H1 (cell line): Measurements from ENCODE around the gene NMRAL1.

Experiments
- BACH1 ChIP-seq: IDR thresholded peaks from 2 replicates; pipeline ENCODE4 v1.6.1; 2012; ENCODE audit warnings: low read length, improper control_type of control experiment
- CBX5 ChIP-seq: fragments of 300-800, 300-1000 bp; sonication (generic); IDR thresholded peaks from 2 replicates; pipeline ENCODE4 v1.7.1; 2016; ENCODE audit warnings: antibody characterized with exemption, low read length, low read depth
- CTCF ChIP-seq, 3 experiments: IDR thresholded peaks; 1 replicate in 2 of 3; 2 replicates in 1 of 3; pipeline versions ENCODE4 v1.5.1 to v1.6.1; 2011; ENCODE audit warnings: low read length in 3 of 3, mild to moderate bottlenecking in 3 of 3, inconsistent platforms in 2 of 3, low read depth in 1 of 3, moderate library complexity in 1 of 3; ENCODE audit not compliant: insufficient read depth in 1 of 3; ENCODE audit errors: control extremely low read depth in 1 of 3
- EP300 ChIP-seq, 2 experiments: IDR thresholded peaks; 1 replicate in 1 of 2; 2 replicates in 1 of 2; pipeline ENCODE4 v1.6.1; 2011 to 2012; ENCODE audit warnings: low read depth in 2 of 2, low read length in 2 of 2, mild to moderate bottlenecking in 2 of 2, borderline replicate concordance in 1 of 2, inconsistent platforms in 1 of 2, moderate library complexity in 1 of 2
- EZH2 ChIP-seq: fragments of 200-600 bp; sonication (generic); IDR thresholded peaks from 2 replicates; pipeline ENCODE4 v1.7.1; 2012; ENCODE audit warnings: low read depth, mild to moderate bottlenecking, moderate library complexity, low read length, inconsistent platforms; ENCODE audit not compliant: severe bottlenecking
- HDAC6 ChIP-seq: IDR thresholded peaks from one replicate; pipeline ENCODE4 v1.7.1; 2012; ENCODE audit warnings: low read depth, mild to moderate bottlenecking, inconsistent platforms, low read length, moderate library complexity
- MAX ChIP-seq: IDR thresholded peaks from 2 replicates; pipeline ENCODE4 v1.6.1; 2012; ENCODE audit warnings: inconsistent platforms
- POLR2A ChIP-seq, 2 experiments: IDR thresholded peaks; 1 replicate in 1 of 2; 2 replicates in 1 of 2; pipeline ENCODE4 v1.6.1; 2011; ENCODE audit warnings: low read depth in 2 of 2, low read length in 2 of 2, mild to moderate bottlenecking in 2 of 2; ENCODE audit errors: control extremely low read depth in 1 of 2
- RAD21 ChIP-seq, 2 experiments: IDR thresholded peaks in 1 of 2; conservative IDR thresholded peaks in 1 of 2; 2 replicates each; pipeline ENCODE4 v1.6.1; 2011; ENCODE audit warnings: low read depth in 2 of 2, low read length in 2 of 2, improper control_type of control experiment in 1 of 2, inconsistent platforms in 1 of 2, mild to moderate bottlenecking in 1 of 2, moderate library complexity in 1 of 2
- SP4 ChIP-seq: IDR thresholded peaks from 2 replicates; pipeline ENCODE4 v1.6.1; 2012; ENCODE audit warnings: low read length, inconsistent platforms
- TCF12 ChIP-seq: IDR thresholded peaks from 2 replicates; pipeline ENCODE4 v1.6.1; 2011; ENCODE audit warnings: low read depth, mild to moderate bottlenecking, low read length

- TF ChIP-seq POLR2A (IDR thresholded peaks at IDR 0.05; ENCODE audit: control extremely low read depth in 1 of 2, low read depth in 2 of 2, low read length in 2 of 2) (peak; percentile 86 to 93), TCF12 (no peak), CTCF (IDR thresholded peaks at IDR 0.05; ENCODE audit: control extremely low read depth in 1 of 3, insufficient read depth in 1 of 3, low read depth in 1 of 3, low read length in 3 of 3) (no peak), EZH2 (no peak), BACH1 (no peak), SP4 (peak; percentile 88; the same call in 1 of the 2 replicates), RAD21 (IDR thresholded peaks at IDR 0.05 in 1 of 2, conservative IDR thresholded peaks at IDR 0.05 in 1 of 2; ENCODE audit: low read depth in 2 of 2, low read length in 2 of 2) (no peak), EP300 (IDR thresholded peaks at IDR 0.05; ENCODE audit: borderline replicate concordance in 1 of 2, low read depth in 2 of 2, low read length in 2 of 2) (no peak), HDAC6 (no peak), CBX5 (no peak), MAX (peak; percentile 72)
Observed at GRCh38 chr16:4425378-4426020, 48.9 kb downstream of the NMRAL1 start, which contains the start of gene DNAJA3.
